ENCODE measurements around the gene PPP1R14C.

- TF ChIP-seq CTCF (conservative IDR thresholded peaks at IDR 0.05) (no peak), EZH2 (IDR thresholded peaks at IDR 0.05; ENCODE audit: low read depth) (no peak)
These were observed 42.9 kb downstream of the PPP1R14C start for GRCh38 chr6:150185732-150186117.

Measured in PC-9 (cell line).